GM23338 (cell line): ENCODE results near the gene UNC5B.

Experiments used
- CREB1 ChIP-seq: fragments of 250-450 bp; sonication (Bioruptor Pico); IDR thresholded peaks from 2 replicates; pipeline ENCODE4 v1.5.0; 2020; ENCODE audit warnings: low read depth, mild to moderate bottlenecking, moderate library complexity
- CTCF ChIP-seq, 2 experiments: fragments of 200-600 bp in 1 of 2; sonication (generic) in 1 of 2; conservative IDR thresholded peaks; 2 replicates each; pipeline versions ENCODE4 v1.5.1 to v1.6.1; 2016 to 2017; ENCODE audit warnings: antibody characterized with exemption in 2 of 2, low read depth in 2 of 2, mild to moderate bottlenecking in 2 of 2, moderate library complexity in 1 of 2
- ETS1 ChIP-seq: IDR thresholded peaks from 2 replicates; pipeline ENCODE4 v1.6.1; 2016; ENCODE audit warnings: antibody characterized with exemption
- EZH2 ChIP-seq: fragments of 200-600 bp; sonication (generic); IDR thresholded peaks from one replicate; pipeline ENCODE4 v1.8.0; 2017; ENCODE audit warnings: antibody characterized with exemption, mild to moderate bottlenecking, low read depth; ENCODE audit not compliant: unreplicated experiment
- EZH2phosphoT487 ChIP-seq: fragments of 200-600 bp; sonication (generic); IDR thresholded peaks from one replicate; pipeline ENCODE4 v1.8.1; 2018; ENCODE audit warnings: antibody characterized with exemption; ENCODE audit not compliant: unreplicated experiment
- JUNB ChIP-seq: IDR thresholded peaks from one replicate; pipeline ENCODE4 v1.6.1; 2016; ENCODE audit warnings: antibody characterized with exemption; ENCODE audit not compliant: unreplicated experiment
- POLR2AphosphoS5 ChIP-seq: IDR thresholded peaks from 2 replicates; pipeline ENCODE4 v1.6.1; 2016; ENCODE audit warnings: antibody characterized with exemption, low read depth
- REST ChIP-seq: IDR thresholded peaks from one replicate; pipeline ENCODE4 v1.6.1; 2018; ENCODE audit warnings: antibody characterized with exemption; ENCODE audit not compliant: unreplicated experiment
- STAT1 ChIP-seq: IDR thresholded peaks from one replicate; pipeline ENCODE4 v1.6.1; 2016; ENCODE audit warnings: antibody characterized with exemption; ENCODE audit not compliant: unreplicated experiment
- ZNF114 ChIP-seq: fragments of 250-450 bp; sonication (Bioruptor Pico); IDR thresholded peaks from 2 replicates; pipeline ENCODE4 v1.5.0; 2020; ENCODE audit warnings: mild to moderate bottlenecking, moderate library complexity
- ZNF331 ChIP-seq: fragments of 250-450 bp; sonication (Bioruptor Pico); IDR thresholded peaks from 2 replicates; pipeline ENCODE4 v1.5.0; 2020; ENCODE audit warnings: low read depth, mild to moderate bottlenecking, moderate library complexity
- ZNF462 ChIP-seq: fragments of 250-450 bp; sonication (Bioruptor Pico); IDR thresholded peaks from 2 replicates; pipeline ENCODE4 v1.5.0; 2020; ENCODE audit warnings: mild to moderate bottlenecking, moderate library complexity

GRCh38 chr10:71202314-71202713, 10.1 kb upstream of the UNC5B start:
- no peak for TF ChIP-seq CTCF (conservative IDR thresholded peaks at IDR 0.05; ENCODE audit: low read depth in 2 of 2)
- no peak for TF ChIP-seq POLR2AphosphoS5
- TF ChIP-seq ETS1 = no peak
- no peak for TF ChIP-seq EZH2phosphoT487
- TF ChIP-seq REST = no peak
- TF ChIP-seq EZH2 = no peak
- no peak for TF ChIP-seq CREB1 (CRISPR knock-in tag)
- TF ChIP-seq ZNF331 = no peak
- no peak for TF ChIP-seq STAT1
- TF ChIP-seq ZNF462 (CRISPR knock-in tag) = no peak
- TF ChIP-seq JUNB = no peak
- no peak for TF ChIP-seq ZNF114 (CRISPR knock-in tag)
